ENCODE data around the gene SLC27A1.
A peak's percentile ranks its signal among the peaks of the same experiment; 100 is the strongest.
"Not testable (repeated sequence)": the region's sequence is repeated elsewhere in the genome, so short reads cannot be mapped to it uniquely, and the experiment has no call there.

The SLC27A1 gene

GRCh38 chr19:17487284-17488121 lies 17.2 kb downstream of the SLC27A1 start:
- DNase-seq, result no peak

GRCh38 chr19:17488593-17489391 lies 18.5 kb downstream of the SLC27A1 start:
- DNase-seq, result peak; percentile 77 to 86

GRCh38 chr19:17489392-17490030 lies 19.2 kb downstream of the SLC27A1 start:
- DNase-seq, result no peak

GRCh38 chr19:17490411-17490810 lies 20.1 kb downstream of the SLC27A1 start:
- DNase-seq, result no peak

GRCh38 chr19:17491287-17491686 lies 21.0 kb downstream of the SLC27A1 start:
- no peak for DNase-seq

GRCh38 chr19:17495639-17496296 lies 25.4 kb downstream of the SLC27A1 start:
- no peak for DNase-seq

- peak; percentile 86 to 89 for DNase-seq
Measured at GRCh38 chr19:17496337-17496997, 26.1 kb downstream of the SLC27A1 start.

- DNase-seq, result no peak
Measured at GRCh38 chr19:17497149-17497798, 26.9 kb downstream of the SLC27A1 start.

GRCh38 chr19:17499025-17499424 lies 28.7 kb downstream of the SLC27A1 start:
- not testable (repeated sequence) for DNase-seq

- no peak for DNase-seq
Measured at GRCh38 chr19:17499648-17500446, 29.5 kb downstream of the SLC27A1 start.

- DNase-seq, result no peak
Measured at GRCh38 chr19:17500447-17501198, 30.3 kb downstream of the SLC27A1 start.

GRCh38 chr19:17503240-17503639 lies 32.9 kb downstream of the SLC27A1 start:
- no peak for DNase-seq

GRCh38 chr19:17504030-17504429 lies 33.7 kb downstream of the SLC27A1 start:
- no peak for DNase-seq

GRCh38 chr19:17504456-17504855 lies 34.1 kb downstream of the SLC27A1 start:
- DNase-seq, result no peak

- DNase-seq, result no peak
Measured at GRCh38 chr19:17505223-17505622, 34.9 kb downstream of the SLC27A1 start.

- no peak for DNase-seq
Measured at GRCh38 chr19:17506745-17507144, 36.4 kb downstream of the SLC27A1 start.

GRCh38 chr19:17508558-17508933 lies 38.2 kb downstream of the SLC27A1 start:
- not testable (repeated sequence) for DNase-seq

GRCh38 chr19:17510220-17510993 lies 40.1 kb downstream of the SLC27A1 start:
- no peak for DNase-seq
